Measurements from ENCODE around the gene HERC6.

HERC6 gene

GRCh38 chr4:88457307-88458103 lies 78.9 kb downstream of the HERC6 start:
- H3K4me3 ChIP-seq (ENCODE audit: severe bottlenecking), result peak overlapping the region; percentile 39
- no peaks in the 10 kb centered on the region for H3K9me3 ChIP-seq (ENCODE audit: severe bottlenecking)
- peaks cover 6% of the 10 kb centered on the region for H3K4me1 ChIP-seq (ENCODE audit: insufficient read depth, poor library complexity, severe bottlenecking)
- ATAC-seq (ENCODE audit: low read depth) (peak; percentile 69), DNase-seq (ENCODE audit: low spot score) (no peak)
- no peak for TF ChIP-seq CTCF (IDR thresholded peaks at IDR 0.05; ENCODE audit: poor library complexity, severe bottlenecking)
- no peaks in the 10 kb centered on the region for H3K27me3 ChIP-seq (ENCODE audit: insufficient read depth, poor library complexity, severe bottlenecking)
- H3K27ac ChIP-seq (ENCODE audit: poor library complexity, severe bottlenecking), result no peak overlapping the region
- no peaks in the 10 kb centered on the region for H3K36me3 ChIP-seq (ENCODE audit: low read depth)

- H3K4me1 ChIP-seq (ENCODE audit: insufficient read depth, poor library complexity, severe bottlenecking), result peaks cover 6% of the 10 kb centered on the region
- TF ChIP-seq CTCF (IDR thresholded peaks at IDR 0.05; ENCODE audit: poor library complexity, severe bottlenecking), result no peak
- ATAC-seq (ENCODE audit: low read depth) (no peak), DNase-seq (ENCODE audit: low spot score) (no peak)
- no peaks in the 10 kb centered on the region for H3K36me3 ChIP-seq (ENCODE audit: low read depth)
- no peaks in the 10 kb centered on the region for H3K27me3 ChIP-seq (ENCODE audit: insufficient read depth, poor library complexity, severe bottlenecking)
- no peaks in the 10 kb centered on the region for H3K9me3 ChIP-seq (ENCODE audit: severe bottlenecking)
- H3K4me3 ChIP-seq (ENCODE audit: severe bottlenecking), result no peak overlapping the region
- no peak overlapping the region for H3K27ac ChIP-seq (ENCODE audit: poor library complexity, severe bottlenecking)
These were observed 79.6 kb downstream of the HERC6 start for GRCh38 chr4:88458104-88458740.

GRCh38 chr4:88465653-88466192 lies 87.1 kb downstream of the HERC6 start:
- no peaks in the 10 kb centered on the region for H3K9me3 ChIP-seq (ENCODE audit: severe bottlenecking)
- ATAC-seq (ENCODE audit: low read depth), result no peak
- H3K4me1 ChIP-seq (ENCODE audit: insufficient read depth, poor library complexity, severe bottlenecking), result no peaks in the 10 kb centered on the region
- TF ChIP-seq CTCF (IDR thresholded peaks at IDR 0.05; ENCODE audit: poor library complexity, severe bottlenecking), result no peak
- no peak overlapping the region for H3K27ac ChIP-seq (ENCODE audit: poor library complexity, severe bottlenecking)
- H3K36me3 ChIP-seq (ENCODE audit: low read depth), result no peaks in the 10 kb centered on the region
- no peak overlapping the region for H3K4me3 ChIP-seq (ENCODE audit: severe bottlenecking)
- DNase-seq (ENCODE audit: low spot score), result no peak
- H3K27me3 ChIP-seq (ENCODE audit: insufficient read depth, poor library complexity, severe bottlenecking), result no peaks in the 10 kb centered on the region

- no peak for DNase-seq (ENCODE audit: low spot score)
- Histone ChIP-seq H3K4me3 (ENCODE audit: severe bottlenecking) (no peak overlapping the region), H3K9me3 (ENCODE audit: severe bottlenecking) (no peaks in the 10 kb centered on the region), H3K4me1 (ENCODE audit: insufficient read depth, poor library complexity, severe bottlenecking) (no peaks in the 10 kb centered on the region), H3K27me3 (ENCODE audit: insufficient read depth, poor library complexity, severe bottlenecking) (no peaks in the 10 kb centered on the region), H3K27ac (ENCODE audit: poor library complexity, severe bottlenecking) (no peak overlapping the region), H3K36me3 (ENCODE audit: low read depth) (no peaks in the 10 kb centered on the region)
- ATAC-seq (ENCODE audit: low read depth), result no peak
- TF ChIP-seq CTCF (IDR thresholded peaks at IDR 0.05; ENCODE audit: poor library complexity, severe bottlenecking), result no peak
These were observed 88.7 kb downstream of the HERC6 start for GRCh38 chr4:88467392-88467791.
